ENCODE measurements around the gene PDE2A.

DNA sequence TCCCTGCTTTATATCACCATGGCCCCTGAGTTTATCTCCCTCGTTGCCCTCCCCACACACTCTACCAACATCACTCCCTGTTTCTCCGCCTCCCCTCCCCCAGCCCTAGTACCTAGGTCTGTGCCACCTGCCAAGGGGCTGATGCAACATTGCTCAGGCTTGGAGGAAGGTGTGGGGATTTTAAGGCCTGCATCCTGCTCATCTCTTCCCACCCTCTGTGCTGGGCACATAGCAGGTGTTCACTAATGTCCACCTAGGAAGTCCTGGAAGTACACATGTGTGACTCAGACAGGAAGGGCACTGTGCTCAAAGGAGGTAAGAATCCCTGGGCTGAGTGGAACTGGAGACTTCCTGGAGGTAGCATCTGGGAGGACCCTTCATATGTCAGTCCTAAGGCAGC, 37.0 kb downstream of the PDE2A start:
- no peak for TF ChIP-seq MAX (IDR thresholded peaks at IDR 0.05; ENCODE audit: insufficient read depth, insufficient read length)
- TF ChIP-seq POLR2AphosphoS5 (IDR thresholded peaks at IDR 0.05; ENCODE audit: insufficient read depth, low read depth, low read length), result no peak

Measured in endothelial cell of umbilical vein (primary cell).